C4-2B (cell line): Measurements from ENCODE around the gene WFS1.

ENCODE experiments used
- H3K27ac ChIP-seq: fragments of 450-650 bp; 2 replicates; pipeline ENCODE4 v1.5.1; 2017
- CTCF ChIP-seq: fragments of 450-650 bp; conservative IDR thresholded peaks from 2 replicates; pipeline ENCODE4 v1.5.1; 2017; ENCODE audit warnings: mild to moderate bottlenecking
- ZFX ChIP-seq: fragments of 450-650 bp; IDR thresholded peaks from 2 replicates; pipeline ENCODE4 v1.6.1; 2017

The WFS1 gene

GRCh38 chr4:6271701-6272465 lies 2.2 kb downstream of the WFS1 start:
- no peak overlapping the region for H3K27ac ChIP-seq
- TF ChIP-seq CTCF (no peak), ZFX (no peak)

- no peak for TF ChIP-seq ZFX
- no peak for TF ChIP-seq CTCF
Observed at GRCh38 chr4:6272863-6273660, 3.4 kb downstream of the WFS1 start.

GRCh38 chr4:6273661-6273990 lies 4.0 kb downstream of the WFS1 start:
- TF ChIP-seq CTCF = no peak
- TF ChIP-seq ZFX = no peak
- H3K27ac ChIP-seq = no peak overlapping the region

More at GRCh38 chr4:6272863-6273660, 3.4 kb downstream of the WFS1 start:
- H3K27ac ChIP-seq = no peak overlapping the region

- no peak for TF ChIP-seq ZFX
- TF ChIP-seq CTCF = no peak
- H3K27ac ChIP-seq = no peak overlapping the region
Observed at GRCh38 chr4:6275351-6275750, 5.7 kb downstream of the WFS1 start.

GRCh38 chr4:6275898-6276806 lies 6.5 kb downstream of the WFS1 start:
- no peak overlapping the region for H3K27ac ChIP-seq

GRCh38 chr4:6277139-6277802 lies 7.6 kb downstream of the WFS1 start:
- no peak overlapping the region for H3K27ac ChIP-seq

More at GRCh38 chr4:6275898-6276806, 6.5 kb downstream of the WFS1 start:
- TF ChIP-seq ZFX = no peak
- TF ChIP-seq CTCF = no peak

More at GRCh38 chr4:6277139-6277802, 7.6 kb downstream of the WFS1 start:
- no peak for TF ChIP-seq ZFX
- TF ChIP-seq CTCF = no peak
